Measurements from ENCODE around the gene NOD2.

GRCh38 chr16:50747207-50747956, 54.0 kb downstream of the NOD2 start:
- TF ChIP-seq SUZ12 (IDR thresholded peaks at IDR 0.05; ENCODE audit: extremely low read depth, insufficient read depth, insufficient read length) (no peak), ZNF274 (IDR thresholded peaks at IDR 0.05; ENCODE audit: low read depth, low read length) (no peak)
